Measurements from ENCODE around the gene ADIPOR2.
"Not testable (repeated sequence)": the region's sequence is repeated elsewhere in the genome, so short reads cannot be mapped to it uniquely, and the experiment has no call there.

Gene ADIPOR2

DNA sequence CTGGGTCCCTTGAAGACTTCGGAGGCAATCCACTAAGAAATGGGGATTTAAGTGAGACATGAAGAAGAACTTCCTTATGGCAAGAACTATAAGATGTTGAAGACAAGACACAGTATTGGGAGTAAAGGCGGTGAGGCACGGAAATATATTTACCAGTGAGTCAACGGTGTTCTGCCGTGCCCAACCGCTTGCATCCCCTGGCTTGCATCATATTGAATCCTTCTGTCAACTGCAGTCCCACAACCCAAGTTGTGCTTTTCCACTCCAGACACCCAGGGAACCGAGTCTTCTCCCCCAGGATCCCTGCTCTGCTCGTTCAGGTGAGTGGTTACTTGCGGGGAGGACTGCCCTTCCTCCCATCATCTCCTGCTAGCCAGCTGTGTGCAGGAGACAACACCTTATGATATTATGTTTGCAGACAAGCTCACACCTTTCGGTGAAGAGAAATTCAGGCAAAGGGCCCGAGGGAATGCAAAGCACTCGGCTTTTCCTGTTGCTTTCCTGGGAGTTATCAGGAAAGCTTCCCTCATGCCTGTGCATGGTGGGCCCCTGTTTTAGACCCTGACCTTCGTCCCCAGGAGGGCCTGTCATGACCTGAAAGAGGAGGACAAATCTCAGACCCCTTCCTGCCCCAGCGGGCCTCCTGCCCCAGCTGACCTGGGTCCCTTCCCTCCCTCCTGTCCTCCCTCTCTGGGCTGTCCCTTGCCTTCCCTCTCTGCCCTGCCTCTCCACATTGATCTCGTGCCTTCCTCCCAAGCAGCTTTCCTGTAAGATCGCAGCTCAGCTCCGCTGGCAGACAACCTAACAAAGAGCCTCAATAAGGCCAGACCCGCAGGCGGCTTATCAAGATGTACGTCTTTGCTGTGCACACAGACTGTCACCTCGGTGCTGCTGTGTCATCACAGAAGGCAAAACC lies 125.2 kb downstream of the ADIPOR2 start:
- no peak for DNase-seq

- no peak for DNase-seq
Measured at GRCh38 chr12:1816730-1817348, 126.0 kb downstream of the ADIPOR2 start.

DNA sequence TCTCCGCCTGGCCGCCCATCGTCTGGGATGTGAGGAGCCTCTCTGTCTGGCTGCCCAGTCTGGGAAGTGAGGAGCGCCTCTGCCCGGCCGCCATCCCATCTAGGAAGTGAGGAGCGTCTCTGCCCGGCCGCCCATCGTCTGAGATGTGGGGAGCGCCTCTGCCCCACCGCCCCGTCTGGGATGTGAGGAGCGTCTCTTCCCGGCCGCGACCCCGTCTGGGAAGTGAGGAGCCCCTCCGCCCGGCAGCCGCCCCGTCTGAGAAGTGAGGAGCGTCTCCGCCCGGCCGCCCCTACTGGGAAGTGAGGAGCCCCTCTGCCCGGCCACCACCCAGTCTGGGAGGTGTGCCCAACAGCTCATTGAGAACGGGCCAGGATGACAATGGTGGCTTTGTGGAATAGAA lies 127.1 kb downstream of the ADIPOR2 start:
- DNase-seq: not testable (repeated sequence)

GRCh38 chr12:1819050-1819449 lies 128.2 kb downstream of the ADIPOR2 start:
- DNase-seq: no peak

GRCh38 chr12:1819571-1819970 lies 128.7 kb downstream of the ADIPOR2 start:
- no peak for DNase-seq

GRCh38 chr12:1820191-1820895 lies 129.5 kb downstream of the ADIPOR2 start, which contains the start of gene LRTM2:
LRTM2 (plus strand) TSS chr12:1820565; CDS start chr12:1828149, 7,584 bp downstream.
- DNase-seq: no peak

DNA sequence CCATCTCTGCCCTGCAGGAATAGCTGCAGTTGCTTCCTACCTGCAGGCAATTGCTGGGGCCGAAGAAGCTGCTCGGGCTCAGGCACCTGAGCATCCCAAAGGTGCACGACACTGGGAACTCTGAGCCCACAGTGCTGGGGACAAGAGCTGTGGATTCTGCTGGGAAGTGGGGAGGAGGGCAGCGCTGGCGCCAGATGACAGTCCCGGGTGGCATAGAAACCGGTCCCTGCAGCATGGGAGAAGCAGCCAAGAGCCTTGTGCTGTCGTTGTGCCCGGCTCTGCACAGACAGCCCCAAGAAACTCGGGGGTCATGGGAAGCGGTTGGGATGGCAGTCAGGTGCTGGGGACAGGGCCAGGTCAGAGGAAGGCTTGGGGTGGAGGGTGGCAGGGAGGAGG lies 130.0 kb downstream of the ADIPOR2 start:
- no peak for DNase-seq

- no peak for DNase-seq
Measured at GRCh38 chr12:1821805-1822204, 130.9 kb downstream of the ADIPOR2 start.

DNA sequence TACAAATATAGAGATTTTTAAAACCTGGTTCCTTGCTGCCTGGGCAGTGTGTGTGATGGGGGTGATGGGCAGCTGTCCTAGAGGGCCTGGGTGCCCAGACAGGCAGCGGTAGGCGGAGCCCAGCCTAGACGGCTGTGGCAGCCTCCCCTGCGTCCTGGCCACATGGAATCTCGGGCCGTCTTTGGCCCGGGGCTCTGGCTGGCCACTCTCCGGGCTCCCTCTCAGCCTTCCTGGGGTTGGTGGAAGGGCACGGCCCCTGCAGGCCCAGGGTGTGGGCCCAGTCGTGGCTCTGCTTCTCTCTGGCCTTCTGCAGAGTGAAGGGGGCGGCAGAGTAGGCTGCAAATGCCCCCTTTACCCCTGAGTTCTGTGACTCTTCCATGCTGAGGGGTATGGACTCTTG lies 131.8 kb downstream of the ADIPOR2 start:
- no peak for DNase-seq

DNA sequence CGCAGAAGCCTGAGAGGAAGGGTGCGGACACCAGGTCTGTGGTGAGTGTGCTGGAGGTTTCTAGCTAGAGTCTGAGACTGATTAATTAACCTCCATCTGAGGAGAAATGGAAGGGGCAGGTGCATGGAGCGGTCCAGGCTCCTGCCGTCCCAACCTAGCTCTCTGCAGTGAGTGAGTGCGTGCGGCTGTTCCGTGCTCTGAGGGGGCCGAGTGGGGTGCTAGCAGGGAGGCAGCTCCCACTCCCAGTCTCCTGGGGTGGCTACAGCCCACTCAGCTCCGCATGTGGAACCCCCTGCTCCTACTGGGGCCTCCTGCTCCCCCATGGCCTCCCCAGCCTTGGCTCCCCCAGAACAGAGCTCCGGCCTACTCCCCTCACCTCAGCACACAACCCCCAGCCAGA lies 132.4 kb downstream of the ADIPOR2 start:
- no peak for DNase-seq

- no peak for DNase-seq
Measured at GRCh38 chr12:1825382-1826102, 134.7 kb downstream of the ADIPOR2 start.

DNA sequence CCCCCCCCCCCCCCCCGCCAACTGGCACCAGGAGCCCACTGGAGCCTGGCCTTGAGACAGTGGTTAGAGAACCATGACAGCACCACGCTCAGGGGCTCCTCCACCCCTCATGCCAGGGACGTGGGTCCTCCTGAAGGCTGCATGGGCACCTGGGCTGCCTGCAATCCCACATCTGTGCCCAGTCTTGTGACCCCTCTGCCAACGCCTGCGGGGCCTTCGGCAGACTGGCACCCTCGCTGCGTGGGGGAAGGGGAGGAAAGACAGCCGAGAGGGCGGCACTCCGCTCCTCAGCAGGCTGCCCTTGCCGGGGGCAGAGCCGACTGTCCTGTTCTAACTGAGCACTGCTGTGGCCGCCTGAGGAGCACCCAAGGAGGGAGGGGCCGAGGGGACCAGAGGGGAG lies 135.5 kb downstream of the ADIPOR2 start:
- DNase-seq: no peak

- DNase-seq: no peak
Measured at GRCh38 chr12:1826867-1827705, 136.2 kb downstream of the ADIPOR2 start.

DNA sequence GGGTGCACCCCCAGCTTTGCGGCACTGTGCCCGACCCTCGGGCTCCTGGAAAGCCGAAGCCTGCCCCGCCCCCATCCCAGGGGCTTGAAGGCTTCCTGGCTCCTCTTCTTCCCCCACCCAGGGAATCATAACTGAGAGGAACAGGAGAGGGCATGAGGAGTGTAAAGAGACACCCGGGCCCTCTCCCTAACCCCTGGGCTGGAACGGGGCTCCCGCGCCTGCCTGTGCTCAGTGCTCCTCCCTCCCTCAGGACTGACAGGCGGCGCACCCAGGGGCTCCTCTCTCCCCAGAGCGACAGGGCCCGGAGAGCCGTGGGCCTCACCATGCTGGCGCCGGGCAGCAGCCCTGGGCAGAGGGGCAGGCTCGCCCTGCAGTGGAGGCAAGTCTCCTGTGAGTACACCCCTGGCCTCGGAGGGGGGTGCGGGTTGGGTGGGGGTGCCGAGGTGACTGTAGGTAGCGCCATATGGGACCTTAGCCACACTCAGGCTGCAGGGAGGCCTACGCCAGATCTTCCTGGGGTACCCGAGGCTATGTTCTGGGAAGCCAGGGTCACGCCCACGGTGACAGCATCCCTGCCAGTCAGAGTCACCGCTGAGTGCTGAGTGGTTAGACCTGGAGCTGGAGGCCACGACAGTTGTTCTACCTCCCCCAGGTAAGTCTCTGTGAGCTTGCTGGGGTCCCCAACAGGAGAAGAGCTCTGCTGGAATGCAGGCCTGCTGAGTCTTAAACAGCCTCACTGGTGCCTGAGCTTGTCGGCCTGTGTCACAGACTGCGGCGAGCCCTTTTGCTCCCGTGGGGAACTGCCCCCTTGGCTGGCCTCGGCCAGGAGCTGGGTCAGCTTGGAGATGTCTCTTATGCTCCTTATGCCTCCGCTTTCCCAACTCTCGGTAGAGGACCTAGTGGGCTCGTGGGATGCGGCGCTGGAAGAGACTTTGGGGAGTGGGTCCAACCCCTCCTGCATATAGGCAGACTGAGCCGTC lies 137.2 kb downstream of the ADIPOR2 start:
- no peak for DNase-seq

GRCh38 chr12:1828856-1829255 lies 138.0 kb downstream of the ADIPOR2 start:
- no peak for DNase-seq

GRCh38 chr12:1829306-1829900 lies 138.5 kb downstream of the ADIPOR2 start:
- no peak for DNase-seq

DNA sequence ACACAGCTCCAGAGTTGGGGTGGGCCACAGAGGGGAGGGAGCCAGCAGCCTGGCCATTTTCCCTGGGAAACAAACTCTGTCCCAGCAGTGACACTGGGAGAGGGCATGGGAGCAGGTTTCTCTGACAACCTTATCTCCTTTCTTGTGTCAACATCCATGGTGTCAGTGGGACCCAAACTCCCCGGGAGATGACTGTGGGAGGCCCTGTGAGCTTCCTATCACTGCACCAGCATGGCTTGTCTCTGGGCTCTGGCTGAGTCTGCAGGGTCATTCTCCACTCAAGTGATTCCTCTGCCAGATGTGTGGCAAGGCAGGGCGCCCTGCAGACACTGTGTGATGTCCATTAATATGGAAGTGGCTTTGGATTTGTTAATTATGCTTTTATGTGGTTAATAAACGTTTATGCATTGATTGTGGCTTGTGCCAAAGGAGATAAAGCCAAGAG lies 139.6 kb downstream of the ADIPOR2 start:
- DNase-seq: no peak

DNA sequence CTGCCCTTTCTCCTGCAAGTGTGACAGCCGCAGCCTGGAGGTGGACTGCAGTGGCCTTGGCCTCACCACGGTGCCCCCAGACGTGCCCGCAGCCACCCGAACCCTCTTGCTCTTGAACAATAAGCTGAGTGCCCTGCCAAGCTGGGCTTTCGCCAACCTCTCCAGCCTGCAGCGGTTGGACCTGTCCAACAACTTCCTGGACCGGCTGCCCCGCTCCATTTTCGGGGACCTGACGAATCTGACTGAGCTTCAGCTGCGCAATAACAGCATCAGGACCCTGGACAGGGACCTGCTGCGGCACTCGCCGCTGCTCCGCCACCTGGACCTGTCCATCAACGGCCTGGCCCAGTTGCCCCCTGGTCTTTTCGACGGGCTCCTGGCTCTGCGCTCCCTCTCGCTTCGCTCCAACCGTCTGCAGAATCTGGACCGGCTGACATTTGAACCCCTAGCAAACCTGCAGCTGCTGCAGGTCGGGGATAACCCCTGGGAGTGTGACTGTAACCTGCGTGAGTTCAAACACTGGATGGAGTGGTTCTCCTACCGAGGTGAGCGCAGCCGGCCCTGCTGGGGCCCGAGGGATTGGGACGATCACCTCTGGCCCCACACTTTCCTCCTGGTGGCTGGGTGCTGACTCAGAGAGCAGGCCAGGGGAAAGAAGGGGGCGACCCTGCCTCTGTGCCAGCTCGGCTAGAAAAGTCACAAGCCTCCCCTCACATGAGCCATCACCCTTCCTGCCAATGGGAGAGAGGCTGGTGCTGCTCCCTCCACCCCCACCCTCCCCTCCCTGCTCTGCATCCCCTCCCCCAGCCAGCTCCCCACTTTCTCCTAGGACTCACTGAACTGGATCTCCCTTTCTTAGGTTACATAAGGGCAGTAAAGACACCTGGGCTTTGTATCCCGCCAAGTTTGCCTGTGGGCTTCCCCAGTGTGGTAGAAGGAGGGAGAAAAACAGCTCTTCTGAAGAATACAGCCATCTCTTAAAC lies 140.4 kb downstream of the ADIPOR2 start:
- no peak for DNase-seq
